Panc1 (cell line): ENCODE results near the gene NPFF. TPM values are rescaled to one million over a fixed set of nuclear protein-coding genes. Genes with fewer than 3 reads are reported as not detected.
A peak's percentile ranks its signal among the peaks of the same experiment; 100 is the strongest.

ENCODE experiments used
- ATAC-seq: fragments of 200-7000 bp; cut with Tn5 transposase; 2 replicates; pipeline ENCODE4 v1.9.1; 2020; ENCODE audit warnings: mild to moderate bottlenecking, moderate library complexity
- BruUV-seq: library from RNA; stranded (reverse); fragments of 400-500 nt; replicated peaks from 2 replicates; lab custom pipeline; 2021; lab: Mats Ljungman, UMichigan
- CTCF ChIA-PET: fragments of 300-600 bp; sonication (Branson Sonifier 250); formaldehyde crosslinking; loops from one replicate; lab custom pipeline; 2022; ENCODE audit warnings: antibody characterized with exemption; lab: Charles Lee
- POLR2A ChIA-PET: fragments of 300-600 bp; sonication (Branson Sonifier 250); formaldehyde crosslinking; loops from one replicate; lab custom pipeline; 2022; ENCODE audit warnings: antibody characterized with exemption; lab: Charles Lee
- DNase-seq: peaks from one replicate; pipeline ENCODE4 v3.0.0-alpha.2; 2010; ENCODE audit warnings: low read depth, low spot score
- H3K27ac ChIP-seq: 2 replicates; pipeline ENCODE4 v1.5.1; 2011; ENCODE audit warnings: mild to moderate bottlenecking, low read length, inconsistent platforms
- H3K27me3 ChIP-seq: fragments of 200-500 bp; sonication (Bioruptor generic); 2 replicates; pipeline ENCODE4 v1.6.0; 2014; ENCODE audit warnings: low read length, inconsistent platforms; ENCODE audit not compliant: control insufficient read depth, insufficient read depth
- H3K36me3 ChIP-seq: fragments of 200-500 bp; sonication (Bioruptor generic); 2 replicates; pipeline ENCODE4 v1.5.1; 2014; ENCODE audit warnings: inconsistent platforms, mild to moderate bottlenecking, low read length, moderate library complexity; ENCODE audit not compliant: control insufficient read depth, insufficient read depth
- H3K4me1 ChIP-seq: 2 replicates; pipeline ENCODE4 v1.5.1; 2011; ENCODE audit warnings: inconsistent platforms, mild to moderate bottlenecking, low read length, moderate library complexity; ENCODE audit not compliant: control insufficient read depth, insufficient read depth
- H3K4me3 ChIP-seq, 2 experiments: 2 replicates each; pipeline ENCODE4 v1.5.1; 2011 to 2012; ENCODE audit warnings: low read depth in 2 of 2, low read length in 2 of 2, mild to moderate bottlenecking in 2 of 2, inconsistent platforms in 1 of 2, moderate library complexity in 1 of 2
- H3K9me3 ChIP-seq: fragments of 200-500 bp; sonication (Bioruptor generic); 2 replicates; pipeline ENCODE4 v1.5.1; 2014; ENCODE audit warnings: low read depth, mild to moderate bottlenecking, inconsistent platforms, low read length, moderate library complexity; ENCODE audit not compliant: control insufficient read depth, insufficient read depth
- POLR2AphosphoS5 ChIP-seq: IDR thresholded peaks from 2 replicates; pipeline ENCODE4 v1.6.1; 2012; ENCODE audit warnings: mild to moderate bottlenecking, low read depth, low read length, moderate library complexity
- SIN3A ChIP-seq: IDR thresholded peaks from 2 replicates; pipeline ENCODE4 v1.6.1; 2012; ENCODE audit warnings: low read depth, mild to moderate bottlenecking, low read length, moderate library complexity, borderline replicate concordance; ENCODE audit not compliant: insufficient read depth
- TCF7L2 ChIP-seq: IDR thresholded peaks from 2 replicates; pipeline ENCODE4 v1.6.1; 2011; ENCODE audit warnings: mild to moderate bottlenecking, low read depth, low read length, inconsistent platforms
- in situ Hi-C: cut with HindIII; loops from 2 replicates; pipeline ENCODE4 v1.10.0; 2016; ENCODE audit warnings: low sequenced_read_pairs, low pct_unique_long_range_greater_than_20kb
- intact Hi-C: fragments of 100-400 bp; cut with micrococcal nuclease; formaldehyde crosslinking; loops from one replicate; pipeline ENCODE4 v1.10.0; 2022; ENCODE audit not compliant: unreplicated experiment
- total RNA-seq: library from RNA; stranded (reverse); gene quantifications from one replicate; pipeline ENCODE4 v1.2.1, GENCODE V29; 2021; ENCODE audit not compliant: unreplicated experiment
- TF ChIP-seq, protein P1 (sequence below), 2 experiments: IDR thresholded peaks; 2 replicates each; pipeline ENCODE4 v1.6.1; 2011 to 2012; ENCODE audit warnings: low read depth in 2 of 2, control low read depth in 1 of 2, low read length in 1 of 2, mild to moderate bottlenecking in 1 of 2, moderate library complexity in 1 of 2; ENCODE audit not compliant: insufficient read depth in 1 of 2
- TF ChIP-seq, protein P2 (sequence below): fragments of 450-650 bp; IDR thresholded peaks from 2 replicates; pipeline ENCODE4 v1.5.1; 2017; ENCODE audit warnings: mild to moderate bottlenecking

The NPFF gene
- total RNA-seq, 1 experiment from 2014 or later = not detected

GRCh38 chr12:53497461-53497860 lies 9.8 kb downstream of the NPFF start:
- Histone ChIP-seq H3K4me3 (no peak overlapping the region), H3K4me1 (peaks cover 44% of the 10 kb centered on the region), H3K27ac (peak overlapping the region; percentile 58; the same call in 1 of the 2 replicates), H3K36me3 (no peaks in the 10 kb centered on the region; the same call in 1 of the 2 replicates), H3K27me3 (no peaks in the 10 kb centered on the region), H3K9me3 (no peaks in the 10 kb centered on the region)
- intact Hi-C loops (no loop called here), in situ Hi-C loops (no loop called here)
- TF ChIP-seq SIN3A = no peak
- TF ChIP-seq TCF7L2 = no peak
- TF ChIP-seq, protein P1, sequence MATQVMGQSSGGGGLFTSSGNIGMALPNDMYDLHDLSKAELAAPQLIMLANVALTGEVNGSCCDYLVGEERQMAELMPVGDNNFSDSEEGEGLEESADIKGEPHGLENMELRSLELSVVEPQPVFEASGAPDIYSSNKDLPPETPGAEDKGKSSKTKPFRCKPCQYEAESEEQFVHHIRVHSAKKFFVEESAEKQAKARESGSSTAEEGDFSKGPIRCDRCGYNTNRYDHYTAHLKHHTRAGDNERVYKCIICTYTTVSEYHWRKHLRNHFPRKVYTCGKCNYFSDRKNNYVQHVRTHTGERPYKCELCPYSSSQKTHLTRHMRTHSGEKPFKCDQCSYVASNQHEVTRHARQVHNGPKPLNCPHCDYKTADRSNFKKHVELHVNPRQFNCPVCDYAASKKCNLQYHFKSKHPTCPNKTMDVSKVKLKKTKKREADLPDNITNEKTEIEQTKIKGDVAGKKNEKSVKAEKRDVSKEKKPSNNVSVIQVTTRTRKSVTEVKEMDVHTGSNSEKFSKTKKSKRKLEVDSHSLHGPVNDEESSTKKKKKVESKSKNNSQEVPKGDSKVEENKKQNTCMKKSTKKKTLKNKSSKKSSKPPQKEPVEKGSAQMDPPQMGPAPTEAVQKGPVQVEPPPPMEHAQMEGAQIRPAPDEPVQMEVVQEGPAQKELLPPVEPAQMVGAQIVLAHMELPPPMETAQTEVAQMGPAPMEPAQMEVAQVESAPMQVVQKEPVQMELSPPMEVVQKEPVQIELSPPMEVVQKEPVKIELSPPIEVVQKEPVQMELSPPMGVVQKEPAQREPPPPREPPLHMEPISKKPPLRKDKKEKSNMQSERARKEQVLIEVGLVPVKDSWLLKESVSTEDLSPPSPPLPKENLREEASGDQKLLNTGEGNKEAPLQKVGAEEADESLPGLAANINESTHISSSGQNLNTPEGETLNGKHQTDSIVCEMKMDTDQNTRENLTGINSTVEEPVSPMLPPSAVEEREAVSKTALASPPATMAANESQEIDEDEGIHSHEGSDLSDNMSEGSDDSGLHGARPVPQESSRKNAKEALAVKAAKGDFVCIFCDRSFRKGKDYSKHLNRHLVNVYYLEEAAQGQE (IDR thresholded peaks at IDR 0.05; ENCODE audit: insufficient read depth in 1 of 2, low read depth in 2 of 2, low read length in 1 of 2) = no peak
- TF ChIP-seq POLR2AphosphoS5 = no peak
- TF ChIP-seq, protein P2, sequence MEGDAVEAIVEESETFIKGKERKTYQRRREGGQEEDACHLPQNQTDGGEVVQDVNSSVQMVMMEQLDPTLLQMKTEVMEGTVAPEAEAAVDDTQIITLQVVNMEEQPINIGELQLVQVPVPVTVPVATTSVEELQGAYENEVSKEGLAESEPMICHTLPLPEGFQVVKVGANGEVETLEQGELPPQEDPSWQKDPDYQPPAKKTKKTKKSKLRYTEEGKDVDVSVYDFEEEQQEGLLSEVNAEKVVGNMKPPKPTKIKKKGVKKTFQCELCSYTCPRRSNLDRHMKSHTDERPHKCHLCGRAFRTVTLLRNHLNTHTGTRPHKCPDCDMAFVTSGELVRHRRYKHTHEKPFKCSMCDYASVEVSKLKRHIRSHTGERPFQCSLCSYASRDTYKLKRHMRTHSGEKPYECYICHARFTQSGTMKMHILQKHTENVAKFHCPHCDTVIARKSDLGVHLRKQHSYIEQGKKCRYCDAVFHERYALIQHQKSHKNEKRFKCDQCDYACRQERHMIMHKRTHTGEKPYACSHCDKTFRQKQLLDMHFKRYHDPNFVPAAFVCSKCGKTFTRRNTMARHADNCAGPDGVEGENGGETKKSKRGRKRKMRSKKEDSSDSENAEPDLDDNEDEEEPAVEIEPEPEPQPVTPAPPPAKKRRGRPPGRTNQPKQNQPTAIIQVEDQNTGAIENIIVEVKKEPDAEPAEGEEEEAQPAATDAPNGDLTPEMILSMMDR = no peak
- BruUV-seq = TSS peak; percentile 28
- DNase-seq (no peak), ATAC-seq (no peak)
- POLR2A ChIA-PET = no interaction called here
- CTCF ChIA-PET = no interaction called here

DNA sequence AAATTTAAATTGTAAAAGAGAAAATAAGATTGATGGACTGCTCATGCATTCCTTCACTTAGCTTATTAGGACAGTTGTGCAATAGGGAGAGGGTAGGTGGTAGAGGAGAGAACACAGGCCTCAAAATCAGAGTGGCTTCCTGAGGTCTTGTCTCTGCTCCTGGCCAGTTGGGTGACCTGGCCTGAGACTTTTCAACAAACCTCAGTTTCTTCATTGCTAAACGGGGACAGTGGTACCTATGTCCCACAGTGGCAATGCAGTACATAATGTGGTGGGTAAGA lies 10.6 kb downstream of the NPFF start:
- ChIA-PET CTCF (no interaction called here), POLR2A (no interaction called here)
- no peaks in the 10 kb centered on the region; the same call in 1 of the 2 replicates for H3K36me3 ChIP-seq
- H3K4me3 ChIP-seq = peak overlapping the region in 1 of 2 experiments; percentile 27; a peak in 2 of 4 replicates
- no peaks in the 10 kb centered on the region for H3K27me3 ChIP-seq
- H3K9me3 ChIP-seq = no peaks in the 10 kb centered on the region
- no peak for ATAC-seq
- no peak for TF ChIP-seq SIN3A
- TF ChIP-seq POLR2AphosphoS5 = no peak
- TF ChIP-seq, protein P1 (IDR thresholded peaks at IDR 0.05; ENCODE audit: insufficient read depth in 1 of 2, low read depth in 2 of 2, low read length in 1 of 2) = no peak
- no peak for DNase-seq
- BruUV-seq = no TSS peak
- in situ Hi-C loops (no loop called here), intact Hi-C loops (no loop called here)
- H3K4me1 ChIP-seq = peaks cover 41% of the 10 kb centered on the region
- peak overlapping the region; percentile 58 for H3K27ac ChIP-seq
